OCI-LY7 (cell line): ENCODE results near the gene USP34.

ENCODE experiments used
- EZH2phosphoT487 ChIP-seq: fragments of 200-600 bp; sonication (generic); IDR thresholded peaks from 2 replicates; pipeline ENCODE4 v1.6.1; 2018; ENCODE audit warnings: low read depth, borderline replicate concordance, mild to moderate bottlenecking, mixed run types, antibody characterized with exemption, low read length, moderate library complexity, mixed read lengths
- TF ChIP-seq, protein P1 (sequence below): fragments of 200-600 bp; sonication (generic); conservative IDR thresholded peaks from 2 replicates; pipeline ENCODE4 v1.5.1; 2014; ENCODE audit warnings: mild to moderate bottlenecking, antibody characterized with exemption, low read length, moderate library complexity, mixed read lengths

DNA sequence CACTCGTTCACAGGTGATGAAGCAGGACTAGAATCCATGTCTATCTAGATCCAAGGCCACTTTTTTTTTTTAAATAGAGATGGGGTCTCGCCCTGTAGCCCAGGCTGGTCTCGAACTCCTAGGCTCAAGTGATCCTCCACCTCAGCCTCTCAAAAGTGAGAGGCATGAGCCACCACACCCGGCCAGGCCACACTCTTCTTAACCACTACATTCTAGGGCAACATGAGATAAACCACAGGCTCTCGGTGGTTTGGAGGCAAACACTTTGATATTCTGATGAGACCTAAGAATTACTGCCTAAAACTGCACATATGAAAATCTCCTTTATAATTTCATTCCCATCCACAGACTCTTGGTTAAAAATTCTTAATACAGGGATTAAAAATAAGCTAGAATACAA lies 51.8 kb downstream of the USP34 start:
- TF ChIP-seq, protein P1, sequence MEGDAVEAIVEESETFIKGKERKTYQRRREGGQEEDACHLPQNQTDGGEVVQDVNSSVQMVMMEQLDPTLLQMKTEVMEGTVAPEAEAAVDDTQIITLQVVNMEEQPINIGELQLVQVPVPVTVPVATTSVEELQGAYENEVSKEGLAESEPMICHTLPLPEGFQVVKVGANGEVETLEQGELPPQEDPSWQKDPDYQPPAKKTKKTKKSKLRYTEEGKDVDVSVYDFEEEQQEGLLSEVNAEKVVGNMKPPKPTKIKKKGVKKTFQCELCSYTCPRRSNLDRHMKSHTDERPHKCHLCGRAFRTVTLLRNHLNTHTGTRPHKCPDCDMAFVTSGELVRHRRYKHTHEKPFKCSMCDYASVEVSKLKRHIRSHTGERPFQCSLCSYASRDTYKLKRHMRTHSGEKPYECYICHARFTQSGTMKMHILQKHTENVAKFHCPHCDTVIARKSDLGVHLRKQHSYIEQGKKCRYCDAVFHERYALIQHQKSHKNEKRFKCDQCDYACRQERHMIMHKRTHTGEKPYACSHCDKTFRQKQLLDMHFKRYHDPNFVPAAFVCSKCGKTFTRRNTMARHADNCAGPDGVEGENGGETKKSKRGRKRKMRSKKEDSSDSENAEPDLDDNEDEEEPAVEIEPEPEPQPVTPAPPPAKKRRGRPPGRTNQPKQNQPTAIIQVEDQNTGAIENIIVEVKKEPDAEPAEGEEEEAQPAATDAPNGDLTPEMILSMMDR, result no peak
- TF ChIP-seq EZH2phosphoT487, result no peak
